GM10266 (cell line): ENCODE results near the gene LMCD1.

Source experiments
- DNase-seq: peaks from one replicate; pipeline ENCODE4 v3.0.0; 2012; ENCODE audit errors: extremely low spot score
- CTCF ChIP-seq: IDR thresholded peaks from 2 replicates; pipeline ENCODE4 v1.5.1; 2012; ENCODE audit warnings: mild to moderate bottlenecking, low read depth; ENCODE audit not compliant: control insufficient read depth, insufficient read depth; ENCODE audit errors: missing control alignments

LMCD1 gene

GRCh38 chr3:8532251-8532871, 30.7 kb downstream of the LMCD1 start:
- no peak for TF ChIP-seq CTCF
- no peak for DNase-seq

- DNase-seq, result no peak
- TF ChIP-seq CTCF, result no peak
Measured at GRCh38 chr3:8536096-8537056, 34.8 kb downstream of the LMCD1 start.

GRCh38 chr3:8537440-8537839, 35.8 kb downstream of the LMCD1 start:
- no peak for DNase-seq
- no peak for TF ChIP-seq CTCF

- no peak for TF ChIP-seq CTCF
Measured at GRCh38 chr3:8538223-8538622, 36.6 kb downstream of the LMCD1 start.

GRCh38 chr3:8538913-8539312, 37.3 kb downstream of the LMCD1 start:
- TF ChIP-seq CTCF, result no peak
- DNase-seq, result no peak

More at GRCh38 chr3:8538223-8538622, 36.6 kb downstream of the LMCD1 start:
- DNase-seq, result no peak

GRCh38 chr3:8539419-8539818, 37.8 kb downstream of the LMCD1 start:
- DNase-seq, result no peak
- no peak for TF ChIP-seq CTCF

- no peak for TF ChIP-seq CTCF
Measured at GRCh38 chr3:8540456-8540855, 38.8 kb downstream of the LMCD1 start.

More at GRCh38 chr3:8540456-8540855, 38.8 kb downstream of the LMCD1 start:
- no peak for DNase-seq
